ENCODE measurements around the gene WWOX. TPM values are rescaled to one million over a fixed set of nuclear protein-coding genes. Genes with fewer than 3 reads are reported as not detected.

Gene WWOX
- total RNA-seq, 1 donor: 8.2 TPM

DNA sequence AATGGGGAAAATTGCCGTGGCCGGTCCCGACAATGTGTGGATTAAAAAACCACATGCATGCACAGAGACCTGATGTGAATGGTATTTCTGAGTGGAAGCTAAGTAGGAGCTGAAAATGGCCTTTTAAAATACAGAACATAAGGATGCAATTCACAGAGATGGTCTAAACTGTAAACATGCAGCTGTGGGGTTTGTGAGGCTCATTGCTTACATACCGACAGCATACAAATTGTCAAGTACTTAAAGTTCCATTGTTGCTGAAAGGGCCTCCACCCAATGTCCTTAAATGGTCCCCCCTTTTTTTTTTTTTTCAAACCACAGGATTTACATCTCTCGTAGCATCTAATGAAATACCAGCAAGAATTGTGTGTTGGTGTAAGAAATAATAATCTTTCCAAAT, 977.9 kb downstream of the WWOX start:
- DNase-seq (ENCODE audit: low read depth): no peak
- TF ChIP-seq CTCF (IDR thresholded peaks at IDR 0.05; ENCODE audit: insufficient read depth, low read depth, low read length): no peak
- H3K4me3 ChIP-seq (ENCODE audit: low read depth, low read length): no peak overlapping the region

GRCh38 chr16:79079656-79080420, 980.4 kb downstream of the WWOX start:
- no peak for DNase-seq (ENCODE audit: low read depth)
- H3K4me3 ChIP-seq (ENCODE audit: low read depth, low read length): no peak overlapping the region
- no peak for TF ChIP-seq CTCF (IDR thresholded peaks at IDR 0.05; ENCODE audit: insufficient read depth, low read depth, low read length)

DNA sequence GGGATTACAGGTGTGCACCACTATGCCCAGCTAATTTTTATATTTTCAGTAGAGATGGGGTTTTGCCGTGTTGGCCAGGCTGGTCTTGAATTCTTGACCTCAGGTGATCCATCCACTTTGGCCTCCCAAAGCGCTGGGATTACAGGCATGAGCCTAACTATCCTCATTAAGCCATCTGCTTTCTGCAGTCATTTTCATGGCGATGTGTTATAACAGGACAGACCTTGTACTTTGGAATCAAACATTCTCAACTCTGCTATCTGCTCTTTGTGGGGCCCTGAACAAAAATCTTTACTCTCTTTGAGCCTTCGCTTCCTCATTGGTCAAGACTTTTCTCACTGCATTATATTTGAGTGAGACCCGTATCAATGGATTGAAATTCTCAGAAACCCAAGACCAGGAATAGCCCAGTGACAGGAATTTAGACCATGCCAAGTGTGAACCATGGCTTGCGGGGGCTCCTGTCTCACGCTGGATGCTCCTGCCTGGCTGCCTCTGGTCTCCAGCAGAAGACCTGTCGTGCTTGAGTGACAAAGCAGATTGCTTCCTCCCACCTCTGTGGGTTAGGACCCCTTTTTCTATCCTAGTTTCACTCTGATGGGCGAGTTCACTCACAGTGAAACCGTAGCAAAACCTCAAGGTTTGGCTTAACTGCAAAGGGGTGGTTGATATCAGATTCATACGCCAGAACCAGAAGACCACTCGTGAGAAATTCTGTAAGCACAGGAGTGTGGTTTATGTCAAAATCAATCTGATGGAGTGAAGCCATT, 982.0 kb downstream of the WWOX start:
- TF ChIP-seq CTCF (IDR thresholded peaks at IDR 0.05; ENCODE audit: insufficient read depth, low read depth, low read length): no peak
- H3K4me3 ChIP-seq (ENCODE audit: low read depth, low read length): no peak overlapping the region
- no peak for DNase-seq (ENCODE audit: low read depth)

- H3K4me3 ChIP-seq (ENCODE audit: low read depth, low read length): no peak overlapping the region
- no peak for TF ChIP-seq CTCF (IDR thresholded peaks at IDR 0.05; ENCODE audit: insufficient read depth, low read depth, low read length)
- DNase-seq (ENCODE audit: low read depth): no peak
Measured at GRCh38 chr16:79082970-79083369, 983.5 kb downstream of the WWOX start.

DNA sequence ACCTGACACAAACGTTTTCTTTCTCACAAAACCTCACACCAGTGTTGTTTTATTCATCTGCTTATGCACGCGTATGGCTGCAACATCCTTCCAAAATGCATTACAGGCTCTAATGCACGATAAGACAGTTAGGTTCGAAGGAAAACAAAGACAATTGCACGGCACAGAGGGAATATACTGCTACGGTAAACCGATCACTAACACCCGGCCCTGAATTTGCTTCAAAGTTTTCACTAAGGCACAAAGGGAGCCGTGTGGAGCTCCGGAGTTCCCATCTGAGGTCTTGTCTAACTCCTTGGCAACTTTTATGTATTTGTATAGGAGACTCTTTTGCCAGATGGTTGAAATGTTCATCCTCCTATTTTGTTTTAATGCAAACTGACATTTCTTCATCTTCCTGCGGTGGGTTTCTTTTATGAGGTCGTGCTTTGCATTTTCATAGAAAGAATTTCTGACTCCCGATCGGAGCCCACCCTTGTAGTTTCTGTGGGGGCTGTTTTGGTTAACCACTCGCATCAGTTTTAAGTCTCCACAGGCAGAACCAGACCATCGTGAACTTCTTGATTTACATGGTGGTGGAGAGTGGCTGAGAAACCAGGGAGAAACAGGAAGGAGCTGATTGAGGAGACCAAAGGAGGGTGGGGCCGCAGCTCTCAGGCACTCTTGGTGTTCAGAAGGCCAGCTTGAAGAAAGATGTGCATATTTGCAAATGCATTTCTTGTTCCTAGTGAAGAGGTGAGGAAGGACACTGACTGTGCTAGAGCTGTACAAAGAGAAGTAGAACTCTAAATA, 984.2 kb downstream of the WWOX start:
- TF ChIP-seq CTCF (IDR thresholded peaks at IDR 0.05; ENCODE audit: insufficient read depth, low read depth, low read length): no peak
- no peak for DNase-seq (ENCODE audit: low read depth)
- H3K4me3 ChIP-seq (ENCODE audit: low read depth, low read length): no peak overlapping the region

DNA sequence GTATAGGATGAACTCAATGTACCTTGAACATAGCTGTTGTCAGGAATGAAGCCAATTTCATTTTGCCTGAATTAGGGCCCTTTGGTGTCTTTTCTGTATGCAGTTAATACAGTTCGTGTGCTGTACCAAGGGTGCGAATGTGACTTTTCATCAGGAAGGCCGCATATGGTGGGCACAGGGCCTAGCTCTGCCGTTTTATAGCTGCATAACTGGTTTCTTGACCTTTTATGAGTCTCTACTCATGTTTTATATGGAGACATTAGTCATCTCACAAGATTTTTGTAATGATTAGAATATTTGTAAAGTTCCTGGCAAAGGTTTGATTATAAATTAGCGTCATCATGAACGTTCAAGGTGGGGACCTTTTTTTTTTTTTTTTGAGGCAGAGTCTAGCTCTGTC, 989.5 kb downstream of the WWOX start:
- no peak overlapping the region for H3K4me3 ChIP-seq (ENCODE audit: low read depth, low read length)
- DNase-seq (ENCODE audit: low read depth): no peak
- no peak for TF ChIP-seq CTCF (IDR thresholded peaks at IDR 0.05; ENCODE audit: insufficient read depth, low read depth, low read length)
